H9 (cell line): Measurements from ENCODE around the gene MAML3. TPM values are rescaled to one million over a fixed set of nuclear protein-coding genes. Genes with fewer than 3 reads are reported as not detected.

Source experiments
- DNase-seq: peaks from one replicate; pipeline ENCODE4 v3.0.0-alpha.2; 2017
- H2AFZ ChIP-seq: one replicate; pipeline ENCODE4 v1.6.1; 2013; ENCODE audit warnings: mild to moderate bottlenecking, low read length, control low read depth, moderate library complexity
- H2AK5ac ChIP-seq: 2 replicates; pipeline ENCODE4 v1.6.1; 2013; ENCODE audit warnings: low read length, control low read depth, mixed read lengths; ENCODE audit not compliant: insufficient read length
- H2BK120ac ChIP-seq: one replicate; pipeline ENCODE4 v1.6.1; 2013; ENCODE audit warnings: low read depth, mild to moderate bottlenecking, low read length, control low read depth, inconsistent platforms; ENCODE audit not compliant: poor library complexity, severe bottlenecking
- H2BK12ac ChIP-seq: 2 replicates; pipeline ENCODE4 v1.6.1; 2013; ENCODE audit warnings: low read length, control low read depth, mixed read lengths, low read depth; ENCODE audit not compliant: insufficient read length
- H2BK15ac ChIP-seq: 2 replicates; pipeline ENCODE4 v1.6.1; 2013; ENCODE audit warnings: low read depth, low read length, control low read depth
- H2BK20ac ChIP-seq: one replicate; pipeline ENCODE4 v1.6.1; 2013; ENCODE audit warnings: low read depth, mild to moderate bottlenecking, low read length, control low read depth, inconsistent platforms; ENCODE audit not compliant: poor library complexity, severe bottlenecking
- H2BK5ac ChIP-seq: 2 replicates; pipeline ENCODE4 v1.6.1; 2013; ENCODE audit warnings: low read length, control low read depth, mixed read lengths; ENCODE audit not compliant: insufficient read length
- H3K14ac ChIP-seq: 2 replicates; pipeline ENCODE4 v1.6.1; 2013; ENCODE audit warnings: low read length, control low read depth; ENCODE audit not compliant: insufficient read depth
- H3K18ac ChIP-seq: 2 replicates; pipeline ENCODE4 v1.6.1; 2013; ENCODE audit warnings: low read depth, mild to moderate bottlenecking, mixed read lengths, low read length, control low read depth; ENCODE audit not compliant: insufficient read length
- H3K23ac ChIP-seq: 2 replicates; pipeline ENCODE4 v1.6.1; 2013; ENCODE audit warnings: low read length, control low read depth, mixed read lengths, low read depth; ENCODE audit not compliant: insufficient read length
- H3K23me2 ChIP-seq: 2 replicates; pipeline ENCODE4 v1.6.1; 2013; ENCODE audit warnings: low read depth, mild to moderate bottlenecking, mixed read lengths, low read length, control low read depth; ENCODE audit not compliant: insufficient read length, poor library complexity, severe bottlenecking
- H3K27ac ChIP-seq: 2 replicates; pipeline ENCODE4 v1.5.1; 2013; ENCODE audit warnings: low read length, control low read depth, mixed read lengths, low read depth; ENCODE audit not compliant: insufficient read length
- H3K27me3 ChIP-seq: 2 replicates; pipeline ENCODE4 v1.6.1; 2013; ENCODE audit warnings: low read length, control low read depth, inconsistent platforms; ENCODE audit not compliant: insufficient read depth
- H3K4ac ChIP-seq: 2 replicates; pipeline ENCODE4 v1.6.1; 2013; ENCODE audit warnings: low read depth, mild to moderate bottlenecking, control low read depth, inconsistent platforms, low read length, moderate library complexity
- H3K4me1 ChIP-seq: 2 replicates; pipeline ENCODE4 v1.6.1; 2013; ENCODE audit warnings: low read length, control low read depth, inconsistent platforms; ENCODE audit not compliant: insufficient read depth
- H3K4me2 ChIP-seq: 2 replicates; pipeline ENCODE4 v1.6.1; 2013; ENCODE audit warnings: low read length, control low read depth, mixed read lengths; ENCODE audit not compliant: insufficient read length, insufficient read depth
- H3K56ac ChIP-seq: 2 replicates; pipeline ENCODE4 v1.6.1; 2013; ENCODE audit warnings: low read depth, mild to moderate bottlenecking, mixed read lengths, low read length, control low read depth; ENCODE audit not compliant: insufficient read length
- H3K79me1 ChIP-seq: 2 replicates; pipeline ENCODE4 v1.6.1; 2013; ENCODE audit warnings: low read depth, mild to moderate bottlenecking, moderate library complexity, low read length, control low read depth, inconsistent platforms; ENCODE audit not compliant: insufficient read depth, poor library complexity, severe bottlenecking
- H3K79me2 ChIP-seq: 2 replicates; pipeline ENCODE4 v1.6.1; 2013; ENCODE audit warnings: low read length, control low read depth, inconsistent platforms; ENCODE audit not compliant: insufficient read depth
- H3K9ac ChIP-seq: 2 replicates; pipeline ENCODE4 v1.6.1; 2013; ENCODE audit warnings: low read length, control low read depth, mixed read lengths; ENCODE audit not compliant: insufficient read length; ENCODE audit errors: extremely low read depth
- H3K9me3 ChIP-seq: one replicate; pipeline ENCODE4 v1.6.1; 2013; ENCODE audit warnings: low read depth, low read length, inconsistent platforms; ENCODE audit not compliant: control insufficient read depth
- H3T11ph ChIP-seq: one replicate; pipeline ENCODE4 v1.6.1; 2013; ENCODE audit warnings: mild to moderate bottlenecking, low read length, control low read depth, inconsistent platforms
- H4K20me1 ChIP-seq: one replicate; pipeline ENCODE4 v1.6.1; 2013; ENCODE audit not compliant: control insufficient read depth, insufficient read length, insufficient read depth
- H4K5ac ChIP-seq: 2 replicates; pipeline ENCODE4 v1.6.1; 2013; ENCODE audit warnings: low read depth, mild to moderate bottlenecking, mixed read lengths, low read length, control low read depth; ENCODE audit not compliant: insufficient read length
- H4K8ac ChIP-seq: replicated peaks from 2 replicates; pipeline ENCODE4 v1.6.1; 2013; ENCODE audit warnings: low read length, control low read depth, mixed read lengths, low read depth; ENCODE audit not compliant: insufficient read length
- H4K91ac ChIP-seq: 2 replicates; pipeline ENCODE4 v1.6.1; 2013; ENCODE audit warnings: low read depth, mild to moderate bottlenecking, moderate library complexity, mixed read lengths, low read length, control low read depth; ENCODE audit not compliant: insufficient read length
- H3K27ac Mint-ChIP-seq, 3 experiments: 2 replicates in 2 of 3; 3 replicates in 1 of 3; pipeline ENCODE4 v1.8.0; 2020 to 2021; ENCODE audit warnings: mixed read lengths in 3 of 3, mild to moderate bottlenecking in 1 of 3, moderate library complexity in 1 of 3
- H3K27me3 Mint-ChIP-seq: 2 replicates; pipeline ENCODE4 v1.8.0; 2021; ENCODE audit warnings: low read depth, mild to moderate bottlenecking, moderate library complexity, mixed read lengths
- H3K36me3 Mint-ChIP-seq, 3 experiments: 2 replicates in 2 of 3; 3 replicates in 1 of 3; pipeline ENCODE4 v1.8.0; 2020 to 2021; ENCODE audit warnings: low read depth in 3 of 3, mixed read lengths in 3 of 3; ENCODE audit not compliant: insufficient read depth in 1 of 3
- H3K4me1 Mint-ChIP-seq, 2 experiments: 2 replicates each; pipeline ENCODE4 v1.8.0; 2020; ENCODE audit warnings: mixed read lengths in 2 of 2
- H3K4me3 Mint-ChIP-seq, 2 experiments: 2 replicates in 1 of 2; 3 replicates in 1 of 2; pipeline ENCODE4 v1.8.0; 2020 to 2021; ENCODE audit warnings: mild to moderate bottlenecking in 2 of 2, mixed read lengths in 2 of 2, moderate library complexity in 1 of 2
- H3K9me3 Mint-ChIP-seq, 2 experiments: 2 replicates in 1 of 2; 3 replicates in 1 of 2; pipeline ENCODE4 v1.8.0; 2020; ENCODE audit warnings: mild to moderate bottlenecking in 2 of 2, mixed read lengths in 2 of 2, moderate library complexity in 1 of 2
- CTCF ChIP-seq: fragments of 200-600 bp; sonication (generic); conservative IDR thresholded peaks from 3 replicates; pipeline ENCODE4 v1.8.0; 2021; ENCODE audit warnings: antibody characterized with exemption, mild to moderate bottlenecking
- WGBS: extraction: QIAGEN DNeasy Blood & Tissue Kit; methylation state at CpG from one replicate; pipeline ENCODE4 v1.1.7; 2013; ENCODE audit warnings: missing lambda C conversion rate, low lambda C conversion rate, mixed read lengths; ENCODE audit not compliant: insufficient read length; ENCODE audit errors: extremely low coverage; 5-methylcytosine and 5-hydroxymethylcytosine counted together
- total RNA-seq: library from RNA; stranded (reverse); gene quantifications from 2 replicates; pipeline ENCODE4 v1.2.1, GENCODE V29; 2021

MAML3 gene
- total RNA-seq, 1 experiment from 2014 or later, result 3.9 TPM

- WGBS, result no CpG with 5 or more reads among the region's 4 CpGs
Observed at GRCh38 chr4:140042634-140043033, 111.3 kb downstream of the MAML3 start.

More at GRCh38 chr4:140042634-140043033, 111.3 kb downstream of the MAML3 start:
- Histone ChIP-seq H3K56ac (no peak overlapping the region), H2BK5ac (no peak overlapping the region), H2BK15ac (no peak overlapping the region), H3K9me3 (no peaks in the 10 kb centered on the region), H3K4me1 (no peaks in the 10 kb centered on the region; the same call in 1 of the 2 replicates), H2BK12ac (no peak overlapping the region), H2BK120ac (no peak overlapping the region), H4K20me1 (no peaks in the 10 kb centered on the region), H3K27ac (no peak overlapping the region), H3K4me2 (no peak overlapping the region), H4K91ac (no peak overlapping the region), H3K27me3 (no peaks in the 10 kb centered on the region), H2BK20ac (no peak overlapping the region), H2AFZ (no peak overlapping the region), H3K9ac (no peak overlapping the region), H4K5ac (no peak overlapping the region), H3K79me1 (no peaks in the 10 kb centered on the region), H3K79me2 (no peaks in the 10 kb centered on the region), H4K8ac (no peak overlapping the region), H3K18ac (no peak overlapping the region), H3T11ph (no peak overlapping the region), H3K14ac (no peak overlapping the region), H3K23me2 (no peaks in the 10 kb centered on the region), H2AK5ac (no peak overlapping the region), H3K4ac (no peak overlapping the region), H3K23ac (no peak overlapping the region)
- Mint-ChIP-seq H3K36me3 (no peaks in the 10 kb centered on the region), H3K27me3 (peaks cover 2% of the 10 kb centered on the region), H3K27ac (no peak overlapping the region; a peak in 1 of 7 replicates), H3K4me3 (no peak overlapping the region), H3K4me1 (peaks cover 29 to 34% of the 10 kb centered on the region in 2 experiments), H3K9me3 (no peaks in the 10 kb centered on the region)
- DNase-seq, result no peak
- TF ChIP-seq CTCF, result no peak
